Mesendoderm (in vitro differentiated cells): ENCODE data around the gene XRCC2. TPM values are rescaled to one million over a fixed set of nuclear protein-coding genes. Genes with fewer than 3 reads are reported as not detected.

Experiments used
- DNase-seq: peaks from one replicate; pipeline ENCODE4 v3.0.0; 2013
- H2AK5ac ChIP-seq: 2 replicates; pipeline ENCODE4 v1.6.1; 2013; ENCODE audit warnings: low read length, inconsistent platforms
- H2BK120ac ChIP-seq: 2 replicates; pipeline ENCODE4 v1.6.1; 2013; ENCODE audit warnings: low read depth, mild to moderate bottlenecking, low read length, moderate library complexity, mixed read lengths
- H2BK15ac ChIP-seq: replicated peaks from 2 replicates; pipeline ENCODE4 v1.6.1; 2013; ENCODE audit warnings: low read depth, mild to moderate bottlenecking, moderate library complexity
- H2BK5ac ChIP-seq: 2 replicates; pipeline ENCODE4 v1.6.1; 2013; ENCODE audit warnings: low read length, inconsistent platforms
- H3K18ac ChIP-seq: 2 replicates; pipeline ENCODE4 v1.6.1; 2013; ENCODE audit warnings: mild to moderate bottlenecking, low read length, mixed read lengths
- H3K23ac ChIP-seq: one replicate; pipeline ENCODE4 v1.6.1; 2013; ENCODE audit warnings: low read length
- H3K27ac ChIP-seq: 2 replicates; pipeline ENCODE4 v1.5.1; 2013; ENCODE audit warnings: low read depth, mild to moderate bottlenecking, inconsistent platforms, low read length, moderate library complexity
- H3K27me3 ChIP-seq: 2 replicates; pipeline ENCODE4 v1.6.1; 2013; ENCODE audit warnings: low read length, control low read depth, mild to moderate bottlenecking, inconsistent platforms; ENCODE audit not compliant: insufficient read depth, poor library complexity
- H3K36me3 ChIP-seq: 2 replicates; pipeline ENCODE4 v1.6.1; 2013; ENCODE audit warnings: low read length, inconsistent platforms; ENCODE audit not compliant: control insufficient read depth, insufficient read depth
- H3K4ac ChIP-seq: one replicate; pipeline ENCODE4 v1.6.1; 2013; ENCODE audit warnings: low read depth, mild to moderate bottlenecking, low read length, moderate library complexity
- H3K4me1 ChIP-seq: 2 replicates; pipeline ENCODE4 v1.6.1; 2013; ENCODE audit warnings: low read depth, low read length, inconsistent platforms; ENCODE audit not compliant: control insufficient read depth
- H3K4me2 ChIP-seq: 2 replicates; pipeline ENCODE4 v1.6.1; 2013; ENCODE audit warnings: low read length
- H3K4me3 ChIP-seq: 2 replicates; pipeline ENCODE4 v1.5.1; 2013; ENCODE audit warnings: mild to moderate bottlenecking, low read length
- H3K56ac ChIP-seq: one replicate; pipeline ENCODE4 v1.6.1; 2013; ENCODE audit warnings: low read length
- H3K79me1 ChIP-seq: 2 replicates; pipeline ENCODE4 v1.6.1; 2013; ENCODE audit warnings: low read length, inconsistent platforms
- H3K79me2 ChIP-seq: 2 replicates; pipeline ENCODE4 v1.6.1; 2013; ENCODE audit warnings: mild to moderate bottlenecking, low read length; ENCODE audit not compliant: control insufficient read depth, insufficient read depth
- H3K9ac ChIP-seq: 2 replicates; pipeline ENCODE4 v1.6.1; 2013; ENCODE audit warnings: low read length, inconsistent platforms
- H4K5ac ChIP-seq: one replicate; pipeline ENCODE4 v1.6.1; 2013; ENCODE audit warnings: low read length
- H4K8ac ChIP-seq: one replicate; pipeline ENCODE4 v1.6.1; 2013; ENCODE audit warnings: low read depth, mild to moderate bottlenecking, control low read depth, low read length, moderate library complexity
- WGBS: extraction: QIAGEN DNeasy Blood & Tissue Kit; methylation state at CpG from one replicate; pipeline ENCODE4 v1.1.7; 2013; ENCODE audit warnings: low lambda C conversion rate, missing lambda C conversion rate; ENCODE audit not compliant: insufficient coverage; ENCODE audit errors: extremely low coverage; 5-methylcytosine and 5-hydroxymethylcytosine counted together
- small RNA-seq: library from polyadenylated mRNA; stranded (forward); fragments of <200 nt; extraction: miRNeasy Mini kit (QIAGEN cat#:217004); gene quantifications from one replicate; pipeline ENCODE3, GENCODE V24; 2013; ENCODE audit not compliant: insufficient read depth

Gene XRCC2

GRCh38 chr7:152596824-152597223, 79.1 kb downstream of the XRCC2 start:
- Histone ChIP-seq H3K27ac (no peak overlapping the region), H3K56ac (no peak overlapping the region), H3K79me2 (no peaks in the 10 kb centered on the region), H3K23ac (no peak overlapping the region), H2BK120ac (no peak overlapping the region), H2BK5ac (no peak overlapping the region), H3K36me3 (no peaks in the 10 kb centered on the region), H4K8ac (no peak overlapping the region), H3K9ac (no peak overlapping the region), H2BK15ac (no peak overlapping the region), H4K5ac (no peak overlapping the region), H2AK5ac (no peak overlapping the region), H3K27me3 (no peaks in the 10 kb centered on the region), H3K4me3 (no peak overlapping the region), H3K4me2 (no peak overlapping the region), H3K18ac (no peak overlapping the region), H3K4ac (no peak overlapping the region), H3K4me1 (no peaks in the 10 kb centered on the region), H3K79me1 (no peaks in the 10 kb centered on the region)
- DNase-seq = no peak
- WGBS = no CpG with 5 or more reads among the region's 2 CpGs

Small RNAs within 50 kb of the gene (small RNA-seq; reads per million reads assigned to genes)
- not detected for gene RF00568
